ENCODE measurements around the gene STUB1.
A peak's percentile ranks its signal among the peaks of the same experiment; 100 is the strongest.
"Not testable (repeated sequence)": the region's sequence is repeated elsewhere in the genome, so short reads cannot be mapped to it uniquely, and the experiment has no call there.

STUB1 gene

DNA sequence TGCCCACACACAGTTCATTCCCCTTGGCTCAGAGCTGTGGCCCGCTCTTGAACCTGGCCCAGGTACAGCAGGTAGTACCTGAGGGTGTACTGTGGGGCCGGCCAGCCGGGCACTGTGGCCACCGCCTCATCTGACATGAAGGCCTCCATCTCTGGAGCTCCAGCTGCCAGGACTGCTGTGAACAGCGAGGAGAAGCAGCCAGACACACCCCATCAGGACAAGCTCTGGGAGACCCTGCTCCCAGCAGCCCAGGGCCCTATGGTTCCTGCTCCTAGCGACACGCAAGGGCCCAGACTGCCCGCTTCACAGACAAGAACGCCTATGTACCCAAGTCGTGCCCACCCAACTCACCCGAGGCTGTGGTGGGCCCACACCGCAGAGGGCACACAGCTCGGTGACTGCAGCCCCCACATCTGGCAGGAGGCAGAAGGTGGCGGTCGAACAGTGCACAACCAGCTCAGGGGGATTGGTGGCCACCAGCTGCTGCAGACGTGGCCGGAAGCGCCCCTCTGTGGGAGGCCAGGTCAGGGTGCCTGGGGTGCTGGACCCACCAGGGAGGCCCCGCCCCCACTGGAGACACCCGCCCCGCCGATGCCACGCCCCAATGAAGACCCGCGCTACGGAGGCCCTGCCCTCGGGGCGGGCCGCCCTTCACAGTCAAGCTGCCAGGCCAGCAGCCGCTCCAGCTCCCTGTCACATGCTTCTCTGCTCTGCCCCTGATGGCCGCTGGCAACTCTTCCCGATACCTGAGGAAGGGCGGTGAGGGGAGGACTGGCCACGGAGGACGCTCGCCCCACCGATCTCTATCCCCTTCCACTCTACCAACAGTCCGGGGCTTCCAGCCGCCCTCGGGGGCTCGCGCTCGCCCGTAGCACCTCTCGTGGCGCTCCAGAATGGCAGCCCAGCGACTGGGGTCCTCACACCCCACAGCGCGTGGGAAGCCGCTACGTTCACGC, 1.1 kb upstream of the STUB1 start:
- peak; percentile 45 for DNase-seq (ENCODE audit: low spot score)

DNA sequence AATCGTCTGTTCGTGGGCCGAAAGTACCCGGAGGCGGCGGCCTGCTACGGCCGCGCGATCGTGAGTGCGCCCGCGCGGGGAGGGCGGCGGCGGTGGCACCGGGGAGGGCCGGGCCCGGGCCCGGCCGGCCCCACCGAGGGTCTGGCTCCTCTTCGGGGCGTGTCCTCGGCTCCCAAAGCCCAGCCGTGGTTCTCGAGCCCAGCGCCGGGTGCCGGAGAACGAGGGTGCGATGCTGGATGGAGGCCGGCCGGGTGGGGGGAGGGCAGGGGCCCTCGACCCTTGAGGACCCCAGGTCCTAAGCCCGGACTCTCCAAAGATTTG, 375 bp downstream of the STUB1 start:
- no peak for DNase-seq (ENCODE audit: low spot score)

DNA sequence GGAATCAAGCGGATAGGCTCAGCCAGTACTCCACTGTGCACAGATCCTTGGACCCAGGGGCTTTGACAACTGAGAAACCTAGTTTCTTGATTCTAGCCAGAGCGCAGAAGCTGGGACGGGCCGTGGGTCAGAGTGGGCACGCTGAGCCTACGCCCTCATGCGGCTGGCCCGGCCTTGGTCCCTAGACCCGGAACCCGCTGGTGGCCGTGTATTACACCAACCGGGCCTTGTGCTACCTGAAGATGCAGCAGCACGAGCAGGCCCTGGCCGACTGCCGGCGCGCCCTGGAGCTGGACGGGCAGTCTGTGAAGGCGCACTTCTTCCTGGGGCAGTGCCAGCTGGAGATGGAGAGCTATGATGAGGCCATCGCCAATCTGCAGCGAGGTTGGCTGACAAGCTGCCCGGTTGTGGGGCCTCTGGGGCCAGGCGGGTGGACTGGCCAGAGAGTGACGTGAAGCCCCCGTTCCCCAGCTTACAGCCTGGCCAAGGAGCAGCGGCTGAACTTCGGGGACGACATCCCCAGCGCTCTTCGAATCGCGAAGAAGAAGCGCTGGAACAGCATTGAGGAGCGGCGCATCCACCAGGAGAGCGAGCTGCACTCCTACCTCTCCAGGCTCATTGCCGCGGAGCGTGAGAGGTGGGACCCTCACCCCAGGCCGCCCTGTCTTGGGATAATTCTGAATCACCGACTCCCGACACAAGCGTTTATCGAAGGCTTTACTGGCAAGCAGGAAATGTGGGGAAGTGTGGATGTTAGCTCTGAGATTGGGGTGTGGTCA, 946 bp downstream of the STUB1 start:
- DNase-seq (ENCODE audit: low spot score) = no peak

DNA sequence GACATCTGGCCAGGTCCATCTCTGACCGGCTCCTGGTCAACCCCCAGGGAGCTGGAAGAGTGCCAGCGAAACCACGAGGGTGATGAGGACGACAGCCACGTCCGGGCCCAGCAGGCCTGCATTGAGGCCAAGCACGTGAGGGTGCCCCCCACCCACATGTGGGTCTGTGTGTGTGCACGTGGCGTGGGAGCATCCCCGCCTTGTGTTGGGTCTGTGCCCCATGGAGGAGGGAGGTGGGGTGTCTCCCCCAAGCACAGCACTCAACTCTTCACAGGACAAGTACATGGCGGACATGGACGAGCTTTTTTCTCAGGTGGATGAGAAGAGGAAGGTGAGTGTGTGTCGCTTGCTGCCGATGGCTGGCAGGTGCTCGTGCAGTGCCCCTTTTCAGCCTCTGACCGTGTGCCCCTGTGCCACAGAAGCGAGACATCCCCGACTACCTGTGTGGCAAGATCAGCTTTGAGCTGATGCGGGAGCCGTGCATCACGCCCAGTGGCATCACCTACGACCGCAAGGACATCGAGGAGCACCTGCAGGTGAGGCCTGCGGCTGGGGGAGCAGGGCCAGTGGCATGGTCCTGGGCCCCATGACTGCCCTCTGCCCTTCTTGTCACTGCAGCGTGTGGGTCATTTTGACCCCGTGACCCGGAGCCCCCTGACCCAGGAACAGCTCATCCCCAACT, 1.7 kb downstream of the STUB1 start:
- no peak for DNase-seq (ENCODE audit: low spot score)

DNA sequence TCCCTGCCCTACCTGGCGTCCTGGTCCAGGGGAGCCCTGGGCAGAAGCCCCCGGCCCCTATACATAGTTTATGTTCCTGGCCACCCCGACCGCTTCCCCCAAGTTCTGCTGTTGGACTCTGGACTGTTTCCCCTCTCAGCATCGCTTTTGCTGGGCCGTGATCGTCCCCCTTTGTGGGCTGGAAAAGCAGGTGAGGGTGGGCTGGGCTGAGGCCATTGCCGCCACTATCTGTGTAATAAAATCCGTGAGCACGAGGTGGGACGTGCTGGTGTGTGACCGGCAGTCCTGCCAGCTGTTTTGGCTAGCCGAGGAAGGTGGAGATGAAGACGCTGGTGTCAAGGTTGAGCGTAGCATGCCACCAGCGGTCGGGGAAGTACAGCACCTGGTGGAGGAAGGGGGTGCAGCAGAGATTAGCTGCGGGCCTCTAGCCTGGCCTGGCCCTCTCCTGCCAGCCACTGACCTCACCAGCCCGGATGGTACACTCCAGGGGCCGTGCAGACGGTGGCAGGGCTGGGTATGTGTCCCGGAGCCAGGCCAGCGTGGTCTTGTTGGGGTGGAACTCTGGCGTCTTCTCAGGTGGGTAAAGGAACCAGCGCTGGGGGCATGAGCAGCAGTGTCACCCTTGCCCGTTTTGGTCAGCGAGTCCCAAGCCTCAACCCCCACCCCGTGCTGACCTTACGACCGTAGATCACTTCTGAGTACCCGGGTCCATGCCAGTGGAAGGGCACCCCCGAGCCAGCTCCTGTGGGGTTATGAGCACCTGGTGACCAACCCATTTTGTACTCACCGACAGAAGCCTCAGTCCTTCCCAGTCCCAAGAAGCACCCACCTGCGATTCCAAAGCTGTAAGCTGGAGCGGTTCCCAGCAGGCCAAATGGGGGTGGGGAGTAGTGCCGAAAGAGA, 2.5 kb downstream of the STUB1 start:
- no peak for DNase-seq (ENCODE audit: low spot score)

DNA sequence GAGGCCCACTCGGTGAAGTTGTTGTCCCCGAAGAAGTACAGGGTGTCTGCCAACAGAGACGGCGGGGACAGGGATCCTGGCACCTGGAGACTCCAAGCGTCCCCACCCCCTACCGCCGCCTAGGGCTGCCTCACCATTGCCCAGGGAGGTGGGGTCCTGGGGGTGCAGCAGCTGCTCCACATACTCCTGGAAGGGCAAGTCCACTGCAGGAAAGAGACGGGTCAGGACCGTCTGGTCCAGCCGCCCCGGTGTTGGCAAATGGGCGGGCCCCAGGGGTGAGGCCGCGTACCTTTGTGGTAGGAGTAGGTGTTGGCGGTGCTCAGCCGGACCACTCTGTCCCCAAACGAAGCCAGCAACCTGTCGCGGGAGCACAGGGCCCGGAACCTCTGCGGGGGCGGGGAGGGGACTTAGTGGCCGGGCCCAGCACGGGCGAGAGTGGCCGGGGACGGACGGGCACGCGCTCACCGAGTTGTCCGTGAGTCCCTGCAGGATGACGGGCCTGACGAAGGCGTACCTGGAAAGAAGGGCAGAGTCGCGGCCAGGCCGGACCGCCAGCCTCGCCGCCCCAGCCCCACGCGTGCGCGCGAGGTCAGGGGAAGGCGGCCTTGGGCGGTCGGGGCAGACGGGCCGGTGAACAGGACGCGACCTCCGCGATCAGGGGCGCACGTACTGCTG, 3.3 kb downstream of the STUB1 start:
- DNase-seq (ENCODE audit: low spot score) = no peak

DNA sequence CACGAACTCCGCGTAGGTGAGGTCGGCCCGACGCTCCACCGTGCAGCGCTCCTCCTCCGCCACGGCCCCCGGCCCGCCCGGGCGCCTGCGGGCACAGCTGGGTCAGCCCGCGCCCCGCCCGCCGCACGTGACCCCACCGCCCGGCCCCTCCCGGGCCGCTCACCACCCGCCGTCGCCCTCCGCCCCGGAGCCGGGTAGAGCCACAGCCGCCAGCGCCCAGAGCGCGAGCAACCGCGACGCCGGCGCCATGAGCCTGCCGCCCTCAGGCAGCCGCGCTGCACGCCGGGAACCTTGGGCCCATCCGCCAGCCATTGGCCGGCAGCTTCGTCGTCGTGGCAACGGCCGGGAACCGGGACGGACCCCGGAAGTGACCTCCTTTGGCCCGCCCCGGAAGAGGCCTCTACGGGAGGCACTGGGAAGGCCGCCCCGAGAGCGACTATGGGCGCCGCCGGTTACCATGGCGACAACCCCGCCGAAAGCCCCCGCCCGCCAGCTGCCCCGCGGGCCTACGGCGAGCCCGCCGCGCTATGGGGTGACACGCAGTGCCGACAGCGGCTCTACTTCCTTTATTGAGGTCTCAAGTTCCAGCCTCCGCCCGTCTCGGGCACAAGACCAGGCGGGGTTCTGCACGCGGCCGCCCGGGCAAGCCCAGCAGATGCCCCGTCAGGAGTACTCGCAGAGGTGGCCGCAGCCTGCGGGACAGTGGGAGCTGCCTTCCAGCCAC, 4.0 kb downstream of the STUB1 start, which contains the start of gene JMJD8:
Gene JMJD8 (minus strand): TSS at position 264 of the 724 bp plus-strand sequence. CDS start 15 bp downstream, at position 249.
- DNase-seq (ENCODE audit: low spot score) = peak; percentile 94

DNA sequence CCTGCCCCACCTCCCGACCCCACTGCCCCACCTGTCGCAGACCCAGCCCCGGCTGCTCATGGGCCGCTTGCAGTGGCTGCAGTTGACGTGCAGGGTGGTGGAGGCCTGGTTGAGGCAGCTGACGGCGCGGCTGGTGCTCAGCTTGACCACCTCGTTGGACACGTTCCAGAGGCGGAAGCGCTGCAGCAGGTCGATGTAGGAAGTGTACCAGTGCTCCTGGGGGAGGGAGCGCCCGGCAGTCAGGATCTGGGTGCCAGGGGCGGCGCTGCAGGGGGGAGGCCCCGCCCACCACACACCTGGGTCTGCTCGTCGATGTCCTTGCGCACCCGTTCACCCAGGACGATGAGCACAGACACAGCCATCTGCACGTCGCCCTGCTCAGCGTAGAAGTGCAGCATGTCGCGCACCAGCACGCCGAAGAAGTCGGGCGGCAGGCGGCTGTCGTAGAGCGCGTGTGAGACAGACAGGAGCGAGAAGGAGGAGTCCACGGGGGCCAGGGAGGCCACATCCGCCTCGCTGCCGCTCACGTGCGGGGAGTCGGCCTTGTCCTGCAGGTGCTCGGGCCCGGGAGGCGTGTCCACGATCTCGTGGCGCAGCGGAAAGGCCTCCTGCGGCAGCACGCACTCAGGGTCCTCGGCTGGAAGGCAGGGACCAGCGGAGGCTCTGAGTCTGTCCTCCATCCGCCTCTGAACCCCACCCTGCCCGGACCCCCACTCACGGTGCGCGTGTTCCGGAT, 4.9 kb downstream of the STUB1 start:
- no peak for DNase-seq (ENCODE audit: low spot score)

DNA sequence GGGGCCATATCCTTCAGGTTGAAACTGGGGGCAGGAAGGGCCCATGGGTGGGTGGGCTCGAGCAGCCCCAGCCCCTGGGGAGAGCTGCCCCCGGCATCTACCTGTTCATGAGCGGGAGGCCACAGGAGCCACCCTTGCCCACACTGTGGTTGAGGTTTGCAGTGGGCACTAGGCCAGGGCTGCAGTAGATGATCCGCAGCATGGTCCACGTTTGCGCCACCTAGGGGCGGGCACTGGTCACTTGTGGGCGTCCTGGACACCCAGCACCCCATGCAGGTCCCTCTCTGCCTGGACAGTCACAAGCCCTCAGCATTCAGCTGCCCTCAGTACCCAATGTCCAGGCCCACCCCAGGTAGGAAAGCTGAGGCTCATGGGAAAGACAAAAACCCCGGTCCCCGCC, 5.8 kb downstream of the STUB1 start:
- no peak for DNase-seq (ENCODE audit: low spot score)

DNA sequence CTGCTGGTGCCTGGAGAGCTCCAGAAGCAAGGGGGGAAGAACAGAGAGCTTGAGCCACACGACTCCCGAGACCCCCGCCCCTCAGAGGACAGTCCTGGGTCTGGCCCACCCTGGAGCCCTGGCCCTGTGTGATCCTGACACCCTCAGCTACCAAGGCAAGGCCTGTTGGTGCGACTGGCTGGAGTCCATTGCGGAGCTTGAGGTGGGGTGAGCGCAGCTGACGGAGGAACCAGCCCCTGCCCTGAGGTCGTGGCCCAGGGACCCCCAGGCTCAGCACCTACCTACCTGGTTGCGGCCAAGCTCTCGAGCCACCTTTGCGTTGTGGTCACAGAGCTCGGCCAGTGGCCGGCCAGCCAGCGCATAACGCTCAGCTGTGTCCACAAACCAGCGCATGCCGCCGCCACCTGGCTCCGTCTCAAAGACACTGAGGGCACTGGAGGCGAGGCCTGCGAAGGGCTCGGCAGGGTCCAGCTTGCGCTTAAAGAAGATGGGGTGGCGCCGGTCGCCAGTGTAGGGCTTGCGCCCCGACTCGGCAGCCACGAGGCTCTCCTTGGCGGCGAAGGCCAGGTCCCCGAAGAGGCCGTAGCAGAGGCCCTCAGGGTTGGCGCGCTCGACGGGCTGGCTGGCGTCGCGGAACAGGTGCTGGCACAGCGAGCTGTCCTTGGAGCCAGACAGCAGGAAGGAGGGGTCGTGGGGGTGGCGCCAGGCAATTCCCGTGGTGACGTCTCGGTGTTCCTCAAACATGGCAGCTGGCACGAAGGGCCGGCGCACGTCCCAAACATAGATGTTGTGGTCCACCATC, 6.5 kb downstream of the STUB1 start:
- DNase-seq (ENCODE audit: low spot score) = no peak

DNA sequence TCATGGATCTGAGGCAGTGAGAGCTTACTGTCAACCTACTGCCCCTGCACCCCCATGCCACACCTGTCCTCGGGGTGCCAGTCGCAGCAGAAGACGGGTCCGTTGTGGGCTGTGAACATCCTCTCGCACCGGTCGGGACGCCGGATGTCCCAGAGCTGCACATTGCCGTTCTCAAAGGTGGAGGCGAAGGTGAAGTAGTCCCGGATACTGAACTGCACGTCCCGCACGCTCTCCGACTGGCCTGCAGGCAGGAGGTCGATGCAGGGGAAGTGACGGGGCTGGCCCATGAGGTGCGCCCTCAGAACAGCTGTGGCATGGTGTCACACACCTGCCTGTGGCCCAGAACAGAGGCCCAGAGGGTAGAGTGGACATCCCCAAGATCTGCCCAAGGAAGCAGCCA, 7.3 kb downstream of the STUB1 start:
- no peak for DNase-seq (ENCODE audit: low spot score)

DNA sequence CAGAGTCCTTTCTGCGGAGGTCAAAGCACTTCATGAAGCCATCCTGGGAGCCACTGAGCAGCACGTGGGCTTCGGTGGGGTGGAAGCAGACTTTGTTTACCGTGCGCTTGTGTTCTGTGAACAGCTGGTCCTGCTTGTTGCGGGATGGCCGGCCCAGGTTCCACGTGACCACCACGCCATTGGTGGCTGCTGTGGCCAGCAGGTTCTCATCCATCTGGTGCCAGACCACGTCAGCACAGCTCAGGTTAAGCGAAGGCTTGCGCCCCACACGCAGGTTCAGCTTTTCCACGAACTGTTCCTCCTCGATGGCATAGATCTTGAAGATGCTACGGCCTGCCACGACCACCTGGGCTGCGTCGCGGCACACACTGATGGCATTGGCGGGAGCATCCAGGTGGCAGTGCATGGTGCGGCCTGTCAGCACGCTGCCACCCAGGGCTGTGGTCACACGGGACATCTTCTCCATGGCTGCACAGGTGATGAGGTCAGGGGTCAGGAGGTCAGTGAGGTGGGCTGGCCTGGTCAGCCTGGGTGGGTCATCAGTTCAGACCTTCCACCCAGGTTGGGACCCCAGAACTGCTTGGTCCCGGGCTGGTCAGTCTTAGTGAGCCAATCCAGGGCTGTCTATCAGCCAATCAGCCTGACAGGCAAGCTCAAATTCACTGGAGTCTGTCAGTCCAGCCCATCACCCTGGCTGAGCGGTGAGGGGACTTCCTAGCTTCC, 9.1 kb downstream of the STUB1 start:
- DNase-seq (ENCODE audit: low spot score) = no peak

DNA sequence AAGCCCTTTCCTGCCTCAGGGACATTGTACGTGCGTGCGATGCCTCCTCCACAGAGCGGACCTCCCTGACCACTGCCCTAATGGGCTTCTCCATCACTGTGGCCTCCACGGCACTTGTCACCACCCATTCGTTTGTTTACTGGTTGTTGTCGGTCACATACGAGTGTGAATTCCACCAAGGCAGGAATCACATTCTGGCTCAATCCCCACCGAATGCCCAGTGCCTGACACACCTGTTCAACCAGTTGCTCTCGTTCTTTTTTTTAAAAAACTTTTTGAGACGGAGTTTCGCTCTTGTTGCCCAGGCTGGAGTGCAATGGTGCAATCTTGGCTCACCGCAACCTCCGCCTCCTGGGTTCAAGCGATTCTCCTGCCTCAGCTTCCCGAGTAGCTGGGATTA, 11.0 kb downstream of the STUB1 start:
- DNase-seq (ENCODE audit: low spot score) = not testable (repeated sequence)

DNA sequence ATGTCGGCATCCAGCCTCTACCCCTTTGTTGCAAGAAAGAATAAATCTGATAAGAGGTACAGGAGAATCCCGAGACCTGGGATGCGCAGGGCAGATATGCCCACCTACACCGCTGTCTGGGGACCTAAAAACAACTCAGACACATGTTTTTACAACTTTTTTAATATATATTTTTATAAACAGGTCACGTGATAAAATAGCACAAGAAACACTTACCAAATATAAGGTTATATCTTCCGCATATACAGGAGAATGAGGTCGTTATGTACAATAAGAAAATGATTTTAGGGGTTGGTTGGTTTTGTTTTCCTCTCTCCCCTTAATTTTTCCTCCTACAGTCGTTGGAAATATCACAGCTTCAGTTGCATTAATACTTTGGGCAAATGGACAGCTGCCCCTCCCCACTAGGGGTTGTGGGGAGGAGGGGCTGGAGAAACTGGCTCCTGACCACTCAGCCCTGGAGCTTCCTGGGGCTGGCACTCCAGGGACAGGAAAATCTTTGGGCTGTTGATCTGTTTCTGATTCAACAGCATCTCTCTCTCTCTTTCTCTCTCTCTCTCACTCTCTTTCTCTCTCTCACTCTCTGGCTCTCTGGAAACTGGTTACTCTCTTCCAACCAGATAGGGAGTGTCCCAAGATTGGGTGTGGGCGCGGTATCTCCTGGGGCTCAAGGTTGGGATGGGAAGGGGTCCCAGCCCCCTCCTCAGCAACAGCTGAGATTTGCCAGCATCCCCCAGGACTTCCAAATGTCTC, 12.3 kb downstream of the STUB1 start:
- no peak for DNase-seq (ENCODE audit: low spot score)

DNA sequence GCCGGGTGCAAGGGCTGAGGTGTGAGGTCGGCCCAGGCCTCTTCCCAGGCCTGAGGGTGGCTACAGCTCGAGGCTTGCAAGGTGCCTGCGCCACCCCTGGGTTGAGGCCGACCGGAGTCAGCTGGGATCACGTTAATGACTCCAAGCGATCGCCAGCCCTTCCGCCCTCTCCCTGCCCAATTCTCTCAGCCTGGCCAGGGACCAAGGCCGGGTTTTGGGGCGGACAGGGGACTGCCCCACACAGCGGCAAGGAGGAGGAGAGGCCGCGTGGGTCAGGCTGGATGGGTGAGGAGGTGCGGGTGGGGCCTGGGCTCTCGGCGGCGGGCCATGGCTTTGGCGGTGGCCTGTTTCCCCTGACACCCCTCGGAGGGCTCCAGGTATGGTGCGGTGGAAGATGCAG, 13.2 kb downstream of the STUB1 start:
- no peak for DNase-seq (ENCODE audit: low spot score)

DNA sequence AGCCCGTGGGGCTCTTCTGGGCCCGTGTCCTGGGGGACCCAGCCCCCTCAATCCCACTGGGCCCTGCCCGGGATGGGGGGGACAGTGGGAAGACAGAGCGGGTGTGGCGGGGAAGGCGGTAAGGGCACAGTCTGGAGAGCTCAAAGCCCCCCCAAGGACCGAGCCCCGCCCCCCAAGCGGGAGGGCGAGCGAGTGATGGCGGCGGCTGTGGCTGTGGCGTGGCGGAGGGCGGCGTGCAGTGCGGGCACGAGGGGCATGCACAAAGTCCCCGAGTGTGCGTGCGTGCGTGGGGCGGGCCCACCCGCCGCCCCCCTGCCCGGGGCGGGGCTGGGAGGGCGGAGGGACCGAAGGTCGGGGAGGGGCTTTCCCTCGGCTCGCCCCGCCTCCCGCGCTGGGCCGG, 13.6 kb downstream of the STUB1 start:
- DNase-seq (ENCODE audit: low spot score) = no peak

DNA sequence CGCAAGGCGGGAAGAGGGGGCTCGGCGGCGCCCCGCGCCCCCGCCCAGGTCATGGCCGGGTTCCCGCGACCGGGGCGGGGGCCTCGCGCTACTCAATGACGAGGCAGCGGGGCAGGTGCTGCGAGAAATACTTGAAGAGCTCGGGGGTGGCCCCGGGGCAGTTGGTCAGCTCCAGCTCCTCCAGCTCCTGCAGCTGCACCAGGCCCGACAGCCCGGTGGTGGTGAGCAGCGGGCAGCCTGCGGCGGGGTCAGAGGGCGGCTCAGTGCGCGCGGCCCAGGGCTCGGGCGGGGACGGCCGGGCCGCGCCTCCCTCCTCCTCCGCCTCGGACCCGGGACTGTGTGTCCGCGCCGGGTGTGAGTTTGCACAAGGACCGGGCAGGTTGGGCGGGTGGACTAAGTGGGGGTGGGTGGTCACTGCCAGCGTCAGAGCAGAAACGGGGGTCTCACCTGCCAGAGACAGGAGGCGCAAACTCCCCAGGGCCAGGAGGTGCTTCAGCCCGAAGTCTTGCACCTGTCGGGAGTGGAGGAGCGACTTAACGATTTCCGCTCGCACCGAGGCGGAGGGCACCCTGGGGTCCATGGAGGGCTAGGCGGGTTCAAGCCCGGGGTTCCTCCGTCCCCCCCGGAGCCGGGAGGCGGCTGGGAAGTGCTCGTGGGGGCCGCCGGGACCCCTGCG, 14.1 kb downstream of the STUB1 start:
- DNase-seq (ENCODE audit: low spot score) = no peak
